Epithelial cell of proximal tubule (primary cell): ENCODE results near the gene KLF16. TPM values are rescaled to one million over a fixed set of nuclear protein-coding genes. Genes with fewer than 3 reads are reported as not detected.
A peak's percentile ranks its signal among the peaks of the same experiment; 100 is the strongest.

Experiments
- DNase-seq: peaks from one replicate; pipeline ENCODE4 v3.0.0-alpha.2; 2011; ENCODE audit warnings: low read depth
- H3K4me3 ChIP-seq: 2 replicates; pipeline ENCODE4 v1.5.1; 2011; ENCODE audit warnings: low read depth, mild to moderate bottlenecking, low read length
- CTCF ChIP-seq: conservative IDR thresholded peaks from 2 replicates; pipeline ENCODE4 v1.5.1; 2012; ENCODE audit warnings: low read depth, mild to moderate bottlenecking, low read length
- total RNA-seq: library from RNA; depleted of rRNA; stranded (reverse); fragments of >200 nt; gene quantifications from 2 replicates; pipeline ENCODE4 v1.2.3, GENCODE V29; 2015

Gene KLF16
- 28.1 and 28.8 TPM in 2 replicates for total RNA-seq

- H3K4me3 ChIP-seq = peak within 1 kb of the TSS; percentile 92
- TF ChIP-seq CTCF = no peak
- no peak for DNase-seq
Measured at GRCh38 chr19:1863328-1863637, at the start of gene KLF16. Gene KLF16 (minus strand): TSS chr19:1863579. CDS start chr19:1863497, 82 bp downstream.

- DNase-seq = no peak
- no peak overlapping the region for H3K4me3 ChIP-seq
- no peak for TF ChIP-seq CTCF
Measured at GRCh38 chr19:1912760-1913505, 49.6 kb upstream of the KLF16 start.

- no peak for TF ChIP-seq CTCF
- no peak overlapping the region for H3K4me3 ChIP-seq
- no peak for DNase-seq
Measured at GRCh38 chr19:1911995-1912394, 48.6 kb upstream of the KLF16 start.

GRCh38 chr19:1911098-1911497 is 47.7 kb upstream of the KLF16 start:
- no peak for DNase-seq
- TF ChIP-seq CTCF = no peak

GRCh38 chr19:1910177-1910576 is 46.8 kb upstream of the KLF16 start:
- H3K4me3 ChIP-seq = no peak overlapping the region
- TF ChIP-seq CTCF = no peak
- DNase-seq = no peak

More at GRCh38 chr19:1911098-1911497, 47.7 kb upstream of the KLF16 start:
- no peak overlapping the region for H3K4me3 ChIP-seq

- no peak overlapping the region for H3K4me3 ChIP-seq
- no peak for TF ChIP-seq CTCF
- DNase-seq = no peak
Measured at GRCh38 chr19:1909761-1910080, 46.3 kb upstream of the KLF16 start.

- H3K4me3 ChIP-seq = peak overlapping the region; percentile 38
- no peak for DNase-seq
- TF ChIP-seq CTCF = no peak
Measured at GRCh38 chr19:1908364-1908678, 44.9 kb upstream of the KLF16 start.
